GM19397 (cell line): ENCODE data around the gene HID1.
"Not testable (repeated sequence)": the region's sequence is repeated elsewhere in the genome, so short reads cannot be mapped to it uniquely, and the experiment has no call there.

Experiments
- ATAC-seq: cut with Tn5 transposase; IDR thresholded peaks from one replicate; pipeline ENCODE4 v1.9.1; 2021; ENCODE audit warnings: mild to moderate bottlenecking, moderate library complexity; ENCODE audit not compliant: unreplicated experiment

The HID1 gene

DNA sequence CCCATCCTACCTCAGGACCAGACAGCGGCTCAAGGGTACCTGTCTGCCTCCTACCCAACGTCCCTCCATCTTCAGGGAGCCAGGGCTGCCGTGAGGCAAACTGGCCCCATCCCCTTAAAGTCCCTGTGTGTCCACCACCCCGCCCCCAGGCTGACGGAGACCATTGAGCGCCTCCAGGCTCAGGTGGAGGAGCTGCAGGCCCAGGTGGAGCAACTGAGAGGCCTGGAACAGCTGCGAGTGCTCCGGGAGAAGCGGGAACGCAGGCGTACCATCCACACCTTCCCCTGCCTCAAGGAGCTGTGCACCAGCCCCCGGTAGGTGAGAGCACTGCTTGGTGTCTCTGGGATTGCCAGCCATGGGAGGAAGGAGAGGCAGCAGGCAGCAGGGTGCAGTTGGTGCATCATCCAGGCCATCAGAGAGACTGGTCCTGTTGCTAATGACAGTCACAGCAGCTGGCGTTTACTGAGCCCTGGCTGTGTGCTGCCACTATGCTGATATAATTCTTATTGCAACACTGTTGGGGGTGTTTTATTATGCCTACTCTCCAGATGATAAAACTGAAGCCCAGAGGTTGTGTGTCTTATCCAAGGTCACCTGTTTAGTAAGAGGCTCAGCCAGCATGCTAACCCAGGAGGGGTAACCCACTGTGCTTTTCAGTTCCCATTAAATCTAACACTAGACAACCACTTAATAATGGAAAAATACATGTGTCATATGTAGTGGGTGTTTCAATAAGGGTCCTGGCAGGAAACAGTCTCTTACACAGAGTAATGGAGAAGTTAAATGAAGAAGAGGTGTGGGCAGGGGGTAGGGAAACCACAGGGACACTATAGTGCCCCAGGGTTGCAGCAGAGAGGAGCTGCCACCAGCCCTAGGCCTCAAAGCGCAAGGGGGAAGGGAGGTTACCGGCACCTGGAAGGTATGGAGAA is 29.6 kb upstream of the HID1 start:
- ATAC-seq = no peak

DNA sequence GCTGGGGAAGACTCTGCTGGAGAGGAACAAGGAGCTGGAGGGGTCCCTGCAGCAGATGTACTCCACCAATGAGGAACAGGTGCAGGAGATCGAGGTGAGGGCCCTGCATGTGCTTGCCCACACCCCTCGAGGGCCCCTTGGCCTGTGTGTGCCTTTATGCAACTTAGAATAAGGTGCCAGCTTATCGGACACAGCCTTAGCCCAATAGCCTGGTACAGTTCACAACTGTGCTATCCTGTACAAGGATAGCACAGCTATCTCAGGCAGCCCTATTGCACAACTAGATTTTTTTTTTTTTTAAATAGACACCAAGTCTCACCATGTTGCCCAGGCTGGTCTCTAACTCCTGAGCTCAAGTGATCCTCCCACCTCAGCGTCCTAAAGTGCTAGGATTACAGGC is 27.0 kb upstream of the HID1 start:
- ATAC-seq = no peak

- no peak for ATAC-seq
Measured at GRCh38 chr17:74998783-74999182, 26.2 kb upstream of the HID1 start.

GRCh38 chr17:74995847-74996246 is 23.3 kb upstream of the HID1 start:
- no peak for ATAC-seq

- no peak for ATAC-seq
Measured at GRCh38 chr17:74994440-74994839, 21.9 kb upstream of the HID1 start.

DNA sequence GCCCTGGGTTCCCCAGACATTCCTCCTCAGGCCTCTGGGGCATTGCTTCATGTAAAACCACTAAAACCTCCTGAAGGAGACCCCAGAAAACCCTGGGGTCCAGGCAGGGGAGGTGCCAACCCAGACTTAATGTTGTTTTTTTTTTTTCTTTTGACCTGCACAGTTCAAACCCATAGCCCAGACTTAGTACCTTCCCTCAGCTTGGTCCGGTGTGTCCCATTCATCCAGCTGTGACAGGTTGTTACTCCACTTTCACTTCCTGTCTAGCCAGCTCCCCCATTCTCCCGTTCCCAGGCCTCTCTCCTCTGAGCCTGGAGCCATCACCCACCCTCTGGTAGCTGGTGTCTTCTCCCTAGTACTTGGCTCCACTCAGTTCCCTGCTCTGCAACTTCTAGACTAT is 19.7 kb upstream of the HID1 start:
- no peak for ATAC-seq

- no peak for ATAC-seq
Measured at GRCh38 chr17:74990581-74991105, 18.1 kb upstream of the HID1 start.

DNA sequence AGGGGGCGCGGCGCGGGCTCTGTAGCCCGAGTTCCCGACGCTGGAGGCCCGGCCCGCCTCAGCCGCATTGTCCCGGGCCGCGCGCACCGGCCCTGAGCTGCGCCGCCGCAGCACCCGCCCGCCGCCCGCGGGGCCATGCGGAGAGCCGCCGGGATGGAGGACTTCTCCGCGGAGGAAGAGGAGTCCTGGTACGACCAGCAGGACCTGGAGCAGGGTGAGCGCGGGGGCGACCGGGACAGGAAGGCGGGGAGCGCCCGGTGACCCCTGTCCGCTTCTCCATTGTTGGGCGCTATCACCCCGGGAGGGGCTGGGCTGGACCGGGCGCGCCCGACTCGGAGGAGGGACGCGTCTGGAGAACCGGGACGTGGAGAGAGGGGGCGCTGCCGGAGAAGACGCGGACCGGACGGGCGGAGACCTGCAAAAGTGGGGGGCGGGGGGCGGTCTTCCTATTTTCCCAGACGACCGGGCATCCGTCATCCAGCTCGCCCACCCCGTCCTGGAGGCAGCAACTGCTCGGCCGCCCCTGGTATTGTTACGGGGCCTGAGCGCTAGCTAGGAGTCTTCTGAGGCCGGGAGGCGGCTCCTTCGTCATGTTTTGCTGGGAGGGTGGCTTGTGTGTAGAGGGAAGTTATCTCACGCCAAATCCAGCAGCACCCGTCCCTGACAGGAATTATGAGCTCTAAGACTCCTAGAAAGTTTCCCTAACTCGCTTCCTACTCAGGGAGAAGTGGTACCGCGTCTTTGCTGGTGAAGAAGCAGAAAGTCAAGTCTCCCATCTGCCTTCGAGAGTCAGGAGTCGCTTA is 15.6 kb upstream of the HID1 start:
- ATAC-seq = peak; percentile 38

GRCh38 chr17:74987418-74987908 is 14.9 kb upstream of the HID1 start, which contains the start of gene CDR2L:
TSS of gene CDR2L (plus strand) at chr17:74987632. CDS start at chr17:74988044, 412 bp downstream.
- peak; percentile 82 for ATAC-seq

DNA sequence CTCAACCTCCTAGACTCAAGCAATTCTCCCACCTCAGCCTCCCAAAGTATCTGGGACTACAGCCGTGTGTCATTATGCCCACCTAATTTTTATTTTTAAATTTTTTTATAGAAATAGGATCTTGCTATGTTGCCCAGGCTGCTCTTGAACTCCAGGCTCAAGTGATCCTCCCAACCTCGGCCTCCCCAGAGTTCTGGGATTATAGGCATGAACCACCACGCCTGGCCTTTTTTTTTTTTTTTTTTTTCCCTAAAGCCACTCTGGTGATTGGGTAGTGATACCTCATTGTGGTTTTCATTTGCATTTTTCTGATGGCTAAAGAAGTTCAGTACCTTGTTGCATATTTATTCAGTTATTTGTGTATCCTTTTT is 13.6 kb upstream of the HID1 start:
- no peak for ATAC-seq

- not testable (repeated sequence) for ATAC-seq
Measured at GRCh38 chr17:74982663-74983313, 10.2 kb upstream of the HID1 start.

- ATAC-seq = peak; percentile 57
Measured at GRCh38 chr17:74981979-74982662, 9.6 kb upstream of the HID1 start.

DNA sequence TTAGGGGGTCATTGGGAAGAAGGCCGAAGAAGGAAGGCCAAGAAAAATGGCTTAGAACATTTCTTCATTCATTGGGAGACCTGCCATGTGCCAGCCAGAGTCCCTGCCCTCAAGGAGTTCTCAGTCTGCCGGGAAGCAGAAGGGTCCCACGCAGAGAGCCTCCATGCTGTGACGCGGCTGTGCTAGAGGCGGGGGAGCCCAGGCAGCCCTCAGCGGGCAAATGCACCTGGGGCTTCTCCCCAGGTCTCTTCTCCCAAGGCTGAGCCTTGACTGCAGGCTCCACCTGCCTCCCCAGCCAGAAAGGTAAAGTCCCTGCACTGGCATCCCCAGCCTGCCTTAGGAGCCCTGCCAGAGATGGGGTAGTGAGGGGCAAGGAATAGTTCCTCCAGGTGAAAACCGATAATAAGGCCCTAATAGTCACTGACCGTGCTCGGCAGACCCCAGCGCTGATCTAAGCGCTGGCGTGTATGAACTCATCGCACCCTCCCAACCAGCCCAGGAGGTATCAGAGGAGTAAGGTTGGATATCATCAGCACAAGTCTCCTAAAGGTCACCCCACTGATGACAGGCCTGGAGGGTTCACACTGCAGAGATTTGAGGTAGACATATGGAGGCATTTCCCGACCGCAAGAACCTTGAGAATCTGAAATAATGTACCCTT is 8.9 kb upstream of the HID1 start:
- ATAC-seq = no peak

DNA sequence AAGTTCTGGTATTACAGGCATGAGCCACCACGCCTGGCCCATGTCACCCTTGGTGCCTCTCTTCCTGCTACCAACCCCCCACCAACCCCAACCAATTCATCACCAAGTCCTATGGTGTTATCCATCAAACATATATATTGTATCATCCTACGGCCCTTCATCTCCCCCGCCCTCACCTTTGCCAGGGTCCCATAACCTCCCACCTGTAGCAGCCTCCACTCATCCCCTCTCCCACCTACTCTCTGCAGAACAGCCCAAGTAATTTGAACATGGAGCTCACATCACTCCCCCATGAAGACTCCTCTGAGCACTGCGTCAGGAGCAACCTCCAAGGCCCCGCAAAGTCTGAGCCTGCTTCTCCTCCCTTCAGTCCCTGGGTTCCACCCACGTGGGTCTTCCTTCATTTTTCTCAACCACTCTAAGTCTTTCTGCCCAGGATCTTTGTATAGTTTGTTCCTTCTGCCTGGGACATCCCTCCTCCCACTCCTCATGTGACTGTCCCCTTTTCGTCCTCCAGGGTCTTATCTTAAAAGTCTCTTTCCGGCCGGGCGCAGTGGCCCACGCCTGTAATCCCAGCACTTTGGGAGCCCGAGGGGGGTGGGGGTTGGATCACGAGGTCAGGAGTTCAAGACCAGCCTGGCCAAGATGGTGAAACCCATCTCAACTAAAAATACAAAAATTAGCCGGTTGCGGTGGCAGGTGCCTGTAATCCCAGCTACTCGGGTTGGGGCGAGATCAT is 7.0 kb upstream of the HID1 start:
- no peak for ATAC-seq

DNA sequence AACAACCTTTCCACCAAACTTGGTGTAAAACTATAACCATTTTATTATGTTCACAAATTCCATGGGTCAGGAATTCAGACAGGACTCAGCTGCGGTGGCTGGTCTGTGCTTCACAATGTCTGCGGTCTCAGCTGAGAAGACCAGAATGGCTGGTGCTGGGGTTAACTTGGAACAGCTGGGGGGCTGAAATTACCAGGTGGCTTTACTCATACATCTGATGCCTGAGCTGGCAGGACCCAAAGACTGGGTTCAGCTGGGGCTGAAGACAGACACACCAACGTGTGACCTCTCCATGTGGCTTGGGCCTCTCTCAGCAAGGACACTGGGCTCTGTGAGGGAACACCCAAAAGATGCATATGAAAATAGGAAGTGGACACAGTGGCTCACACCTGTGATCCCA is 5.7 kb upstream of the HID1 start:
- no peak for ATAC-seq

DNA sequence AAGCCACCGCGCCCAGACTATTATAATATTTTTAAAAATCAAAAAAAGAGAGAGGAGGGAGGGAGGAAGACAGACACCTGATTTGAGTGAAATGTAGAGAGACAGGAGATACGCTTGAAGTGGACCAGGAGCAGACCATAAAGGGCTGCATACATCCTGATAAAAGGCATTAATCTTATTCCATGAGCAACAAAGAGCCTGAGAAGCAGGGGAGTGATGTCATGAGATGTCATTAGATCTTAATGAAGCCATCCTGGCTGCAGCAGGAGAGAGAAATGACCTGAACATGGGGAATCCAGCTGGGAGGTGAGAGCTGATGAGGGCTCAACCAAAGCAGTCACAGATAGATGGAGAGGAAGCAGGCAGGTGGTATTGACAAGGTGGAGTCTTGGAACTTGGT is 5.2 kb upstream of the HID1 start:
- no peak for ATAC-seq

- ATAC-seq = no peak
Measured at GRCh38 chr17:74975943-74976342, 3.4 kb upstream of the HID1 start.

DNA sequence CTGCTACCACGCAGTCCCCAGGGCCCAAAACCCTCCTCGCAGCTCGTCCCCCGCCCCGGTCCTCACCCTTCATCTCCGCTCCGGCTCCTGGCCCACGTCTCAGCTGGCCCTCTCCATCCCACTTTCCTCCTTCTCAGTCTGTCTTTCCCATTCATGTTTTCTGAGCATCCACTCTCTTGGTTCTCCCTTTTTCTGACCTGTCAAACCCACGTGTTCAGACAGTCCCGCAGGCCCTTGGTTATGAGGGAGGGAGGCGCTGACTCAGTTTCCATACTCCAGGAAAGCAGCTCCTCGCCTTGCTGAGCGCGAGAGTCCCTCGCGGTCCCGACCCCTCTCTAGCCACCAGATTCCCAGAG is 392 bp upstream of the HID1 start:
- ATAC-seq = no peak

DNA sequence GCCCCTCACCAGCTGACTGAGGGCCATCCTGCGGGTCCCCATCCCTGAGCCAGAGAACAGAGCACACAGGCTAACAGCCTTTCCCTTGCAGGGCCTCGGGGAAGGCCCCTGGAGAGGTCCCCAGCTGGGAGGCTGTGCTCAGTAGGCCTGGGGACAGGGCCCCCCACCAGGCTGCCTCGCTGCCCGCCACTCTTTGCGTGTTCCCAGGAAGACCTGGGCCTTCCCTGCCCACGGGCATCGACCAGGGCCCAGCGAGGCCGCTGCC is 785 bp downstream of the HID1 start:
- no peak for ATAC-seq
